ENCODE measurements around the gene CEACAM18. TPM values are rescaled to one million over a fixed set of nuclear protein-coding genes. Genes with fewer than 3 reads are reported as not detected.

Gene CEACAM18
- total and polyA plus RNA-seq, 2 experiments from 2014 or later = 0.19 TPM; not detected in 1

- no peak for TF ChIP-seq CTCF (IDR thresholded peaks at IDR 0.05; ENCODE audit: poor library complexity)
- no peak for TF ChIP-seq EZH2phosphoT487 (IDR thresholded peaks at IDR 0.05; ENCODE audit: low read depth, severe bottlenecking, unreplicated experiment)
- no peak for TF ChIP-seq EZH2 (IDR thresholded peaks at IDR 0.05; ENCODE audit: borderline replicate concordance)
- H4K20me1 ChIP-seq (ENCODE audit: insufficient read depth, poor library complexity, severe bottlenecking) = no peaks in the 10 kb centered on the region
- WGBS (ENCODE audit: low lambda C conversion rate, missing lambda C conversion rate) = 56% methylated on average over 1 of the region's 1 CpG
- H3K36me3 ChIP-seq (replicated peaks; ENCODE audit: insufficient read depth, low read depth) = no peaks in the 10 kb centered on the region
- H3K4me3 ChIP-seq = no peak overlapping the region
- H3K27me3 ChIP-seq = peaks cover 5% of the 10 kb centered on the region
- H3K4me1 ChIP-seq (ENCODE audit: insufficient read depth) = peaks cover 5% of the 10 kb centered on the region
- no peaks in the 10 kb centered on the region for H3K9me3 ChIP-seq (ENCODE audit: low read depth)
- DNase-seq (ENCODE audit: low spot score) = no peak
- H3K4me2 ChIP-seq = no peak overlapping the region
- H2AFZ ChIP-seq = no peak overlapping the region
- H3K79me2 ChIP-seq = no peaks in the 10 kb centered on the region
- H3K9me2 ChIP-seq (replicated peaks; ENCODE audit: insufficient read depth) = no peaks in the 10 kb centered on the region
- no peak overlapping the region for H3K27ac ChIP-seq
Measured at GRCh38 chr19:51469629-51470028, 8.7 kb upstream of the CEACAM18 start.

GRCh38 chr19:51470966-51471365, 7.4 kb upstream of the CEACAM18 start:
- H3K79me2 ChIP-seq = no peaks in the 10 kb centered on the region
- DNase-seq (ENCODE audit: low spot score) = no peak
- no peaks in the 10 kb centered on the region for H3K9me2 ChIP-seq (replicated peaks; ENCODE audit: insufficient read depth)
- no peaks in the 10 kb centered on the region for H3K27me3 ChIP-seq
- H3K36me3 ChIP-seq (replicated peaks; ENCODE audit: insufficient read depth, low read depth) = no peaks in the 10 kb centered on the region
- no peak overlapping the region for H2AFZ ChIP-seq
- TF ChIP-seq CTCF (IDR thresholded peaks at IDR 0.05; ENCODE audit: poor library complexity) (no peak), EZH2phosphoT487 (IDR thresholded peaks at IDR 0.05; ENCODE audit: low read depth, severe bottlenecking, unreplicated experiment) (no peak), EZH2 (IDR thresholded peaks at IDR 0.05; ENCODE audit: borderline replicate concordance) (no peak)
- 82% methylated on average over 7 of the region's 9 CpGs for WGBS (ENCODE audit: low lambda C conversion rate, missing lambda C conversion rate)
- H4K20me1 ChIP-seq (ENCODE audit: insufficient read depth, poor library complexity, severe bottlenecking) = no peaks in the 10 kb centered on the region
- peaks cover 5% of the 10 kb centered on the region for H3K4me1 ChIP-seq (ENCODE audit: insufficient read depth)
- no peaks in the 10 kb centered on the region for H3K9me3 ChIP-seq (ENCODE audit: low read depth)
- no peak overlapping the region for H3K4me2 ChIP-seq
- H3K27ac ChIP-seq = no peak overlapping the region
- no peak overlapping the region for H3K4me3 ChIP-seq

- H3K9me2 ChIP-seq (replicated peaks; ENCODE audit: insufficient read depth) = no peaks in the 10 kb centered on the region
- H3K27me3 ChIP-seq = no peaks in the 10 kb centered on the region
- no peak overlapping the region for H3K4me3 ChIP-seq
- TF ChIP-seq EZH2phosphoT487 (IDR thresholded peaks at IDR 0.05; ENCODE audit: low read depth, severe bottlenecking, unreplicated experiment) (no peak), EZH2 (IDR thresholded peaks at IDR 0.05; ENCODE audit: borderline replicate concordance) (no peak), CTCF (IDR thresholded peaks at IDR 0.05; ENCODE audit: poor library complexity) (no peak)
- no peaks in the 10 kb centered on the region for H4K20me1 ChIP-seq (ENCODE audit: insufficient read depth, poor library complexity, severe bottlenecking)
- H3K4me1 ChIP-seq (ENCODE audit: insufficient read depth) = peaks cover 5% of the 10 kb centered on the region
- H3K9me3 ChIP-seq (ENCODE audit: low read depth) = no peaks in the 10 kb centered on the region
- H3K36me3 ChIP-seq (replicated peaks; ENCODE audit: insufficient read depth, low read depth) = no peaks in the 10 kb centered on the region
- H2AFZ ChIP-seq = no peak overlapping the region
- H3K79me2 ChIP-seq = no peaks in the 10 kb centered on the region
- no peak for DNase-seq (ENCODE audit: low spot score)
- no peak overlapping the region for H3K27ac ChIP-seq
- H3K4me2 ChIP-seq = no peak overlapping the region
- WGBS (ENCODE audit: low lambda C conversion rate, missing lambda C conversion rate) = 94% methylated on average over 1 of the region's 1 CpG
Measured at GRCh38 chr19:51471527-51471926, 6.8 kb upstream of the CEACAM18 start.

- H3K4me1 ChIP-seq (ENCODE audit: insufficient read depth) = peaks cover 5% of the 10 kb centered on the region
- DNase-seq (ENCODE audit: low spot score) = no peak
- H3K79me2 ChIP-seq = no peaks in the 10 kb centered on the region
- H3K9me2 ChIP-seq (replicated peaks; ENCODE audit: insufficient read depth) = no peaks in the 10 kb centered on the region
- no peak for TF ChIP-seq CTCF (IDR thresholded peaks at IDR 0.05; ENCODE audit: poor library complexity)
- no peak for TF ChIP-seq EZH2 (IDR thresholded peaks at IDR 0.05; ENCODE audit: borderline replicate concordance)
- no peak for TF ChIP-seq EZH2phosphoT487 (IDR thresholded peaks at IDR 0.05; ENCODE audit: low read depth, severe bottlenecking, unreplicated experiment)
- H2AFZ ChIP-seq = no peak overlapping the region
- WGBS (ENCODE audit: low lambda C conversion rate, missing lambda C conversion rate) = 26% methylated on average over 4 of the region's 4 CpGs
- H3K9me3 ChIP-seq (ENCODE audit: low read depth) = no peaks in the 10 kb centered on the region
- H3K4me2 ChIP-seq = no peak overlapping the region
- H3K27ac ChIP-seq = no peak overlapping the region
- no peaks in the 10 kb centered on the region for H4K20me1 ChIP-seq (ENCODE audit: insufficient read depth, poor library complexity, severe bottlenecking)
- no peak overlapping the region for H3K4me3 ChIP-seq
- no peaks in the 10 kb centered on the region for H3K27me3 ChIP-seq
- H3K36me3 ChIP-seq (replicated peaks; ENCODE audit: insufficient read depth, low read depth) = no peaks in the 10 kb centered on the region
Measured at GRCh38 chr19:51472607-51473006, 5.7 kb upstream of the CEACAM18 start.

Measured in hepatocyte (in vitro differentiated cells).